Measurements from ENCODE around the gene ADNP2.

Gene ADNP2

GRCh38 chr18:80173060-80173459 lies 64.0 kb downstream of the ADNP2 start:
- DNase-seq: no peak

- no peak for DNase-seq
Measured at GRCh38 chr18:80175451-80176204, 66.6 kb downstream of the ADNP2 start.

DNA sequence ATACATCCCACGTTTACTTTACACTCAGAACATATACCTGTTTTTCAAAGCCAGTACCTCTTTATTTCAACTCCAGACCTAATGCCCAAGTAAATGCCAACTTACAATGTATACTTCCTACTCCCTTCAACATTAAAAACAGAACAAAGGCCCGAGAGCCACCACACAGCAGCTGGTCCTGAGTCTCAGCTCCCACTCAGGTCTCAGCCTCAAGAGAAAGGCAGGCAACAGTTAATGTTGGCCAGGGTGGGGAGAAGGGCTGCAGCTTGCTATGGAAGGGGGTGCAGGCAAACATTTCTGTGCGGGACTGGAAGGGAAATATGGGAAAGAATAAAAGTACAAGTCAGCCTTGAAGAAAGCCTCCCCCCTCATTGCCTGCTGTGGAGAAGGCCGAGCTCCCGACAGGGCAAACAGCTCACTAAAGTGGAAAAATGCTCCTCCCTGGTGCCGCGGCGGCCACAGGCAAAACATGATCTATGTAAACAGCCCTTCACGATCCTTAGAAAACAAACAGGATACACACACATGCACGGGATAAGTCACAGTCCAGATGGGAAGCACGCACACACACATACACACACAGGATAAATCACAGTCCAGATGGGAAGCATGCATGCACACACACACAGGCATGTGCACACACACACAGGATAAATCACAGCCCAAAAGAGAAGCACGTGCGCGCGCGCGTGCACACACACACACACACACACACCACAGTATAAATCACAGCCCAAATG lies 67.4 kb downstream of the ADNP2 start:
- no peak for DNase-seq

DNA sequence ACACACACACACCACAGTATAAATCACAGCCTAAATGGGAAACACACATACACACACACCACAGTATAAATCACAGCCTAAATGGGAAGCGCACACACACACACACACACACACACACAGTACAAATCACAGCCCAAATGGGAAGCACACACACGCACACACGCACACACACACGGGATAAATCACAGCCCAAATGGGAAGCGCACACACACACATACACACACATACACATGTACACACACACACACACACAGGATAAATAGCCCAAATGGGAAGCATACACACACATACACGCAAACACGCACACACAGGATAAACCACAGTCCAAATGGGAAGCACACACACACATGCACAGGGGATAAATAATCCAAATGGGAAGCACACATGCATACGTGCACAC lies 68.1 kb downstream of the ADNP2 start:
- no peak for DNase-seq

- no peak for DNase-seq
Measured at GRCh38 chr18:80178935-80179818, 70.1 kb downstream of the ADNP2 start.

DNA sequence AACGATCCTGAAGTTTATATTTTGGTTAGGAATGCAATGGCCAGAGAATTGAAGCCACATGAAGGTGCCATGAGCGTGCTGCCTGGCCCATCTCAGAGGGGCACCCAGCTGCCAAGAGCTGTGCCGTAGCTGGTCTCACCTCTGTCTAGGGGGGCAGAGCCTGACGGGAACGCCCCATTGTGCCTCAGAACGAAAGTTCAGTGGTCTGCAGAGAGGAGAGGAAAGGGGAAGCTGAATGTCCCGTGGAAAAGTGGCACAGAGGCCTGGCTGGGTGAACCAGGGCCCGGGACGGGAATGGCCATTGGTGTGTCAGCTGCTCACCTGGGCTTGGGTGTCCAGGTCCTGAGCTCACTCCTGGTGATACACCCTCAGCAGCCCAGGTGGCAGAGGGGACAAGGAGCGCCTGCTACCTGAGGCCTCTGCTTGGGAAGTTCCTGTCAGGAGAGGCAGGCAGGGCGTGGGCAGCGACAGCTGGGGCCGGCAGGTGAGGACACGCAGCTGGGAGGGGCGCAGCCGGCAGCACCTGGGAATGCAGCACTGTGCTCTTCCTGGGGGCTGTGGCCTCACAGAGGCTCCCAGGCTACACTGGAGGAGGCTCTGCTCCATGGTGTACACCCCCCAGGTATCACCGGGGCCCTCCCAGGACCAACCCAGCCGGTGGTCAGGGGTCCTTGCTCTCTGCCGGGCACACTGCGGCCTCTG lies 70.9 kb downstream of the ADNP2 start:
- DNase-seq: no peak

DNA sequence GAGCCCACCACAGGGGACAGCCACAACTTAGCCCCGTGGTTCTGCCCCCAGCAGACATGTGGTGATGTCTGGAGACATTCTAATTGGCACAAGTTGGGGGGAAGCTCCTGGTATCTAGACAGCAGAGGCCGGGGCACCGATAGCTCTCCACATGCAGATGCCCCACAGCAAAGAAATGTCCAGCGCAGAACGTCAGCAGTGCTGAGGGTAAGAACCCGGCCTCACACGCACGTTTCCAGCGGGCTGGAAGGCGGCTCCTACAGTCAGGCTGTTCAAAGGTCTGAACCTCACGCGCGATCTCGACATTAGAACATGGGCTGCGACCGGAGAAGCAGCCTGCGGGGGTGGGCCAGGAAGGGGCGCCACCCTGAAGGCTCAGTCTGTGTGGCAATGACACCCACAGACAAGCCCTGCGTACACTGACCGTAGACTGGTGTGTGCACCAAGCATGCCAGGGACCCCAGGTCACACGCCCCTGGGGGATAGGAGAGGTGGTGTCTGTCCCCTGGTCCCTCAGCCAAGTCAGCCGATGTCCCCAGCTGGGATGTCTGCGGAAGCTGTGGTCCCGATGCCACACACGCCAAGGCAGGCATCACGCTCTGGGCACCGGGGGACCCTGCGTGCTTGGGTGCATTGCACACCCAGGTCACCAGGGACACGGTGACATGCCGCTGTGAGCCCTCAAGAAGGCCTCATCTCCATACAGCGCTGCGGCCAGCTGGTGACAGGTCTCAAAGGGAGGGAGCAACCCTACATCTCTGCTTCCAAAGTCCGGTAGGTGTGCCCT lies 71.9 kb downstream of the ADNP2 start:
- DNase-seq: no peak

- DNase-seq: no peak
Measured at GRCh38 chr18:80181642-80182461, 72.8 kb downstream of the ADNP2 start.

DNA sequence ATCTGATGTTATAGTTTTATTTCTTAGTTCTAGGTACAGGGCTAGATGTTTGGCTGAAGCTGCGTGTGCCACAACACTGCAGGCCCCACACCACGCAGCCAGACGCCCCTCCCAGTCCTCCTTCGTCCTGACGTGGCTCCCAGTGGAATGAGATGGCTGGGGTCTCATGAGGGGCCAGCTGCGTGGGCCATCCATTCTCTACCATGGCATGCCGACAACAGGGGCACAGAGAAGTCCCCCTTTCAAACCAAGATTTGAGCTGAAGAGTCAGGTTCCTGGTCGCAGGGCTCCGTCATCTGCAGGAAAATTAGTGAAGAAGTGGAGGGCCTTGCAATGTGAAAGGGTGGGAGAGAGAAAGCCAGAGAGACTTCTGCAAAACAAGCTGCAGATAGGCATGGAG lies 73.8 kb downstream of the ADNP2 start:
- no peak for DNase-seq

DNA sequence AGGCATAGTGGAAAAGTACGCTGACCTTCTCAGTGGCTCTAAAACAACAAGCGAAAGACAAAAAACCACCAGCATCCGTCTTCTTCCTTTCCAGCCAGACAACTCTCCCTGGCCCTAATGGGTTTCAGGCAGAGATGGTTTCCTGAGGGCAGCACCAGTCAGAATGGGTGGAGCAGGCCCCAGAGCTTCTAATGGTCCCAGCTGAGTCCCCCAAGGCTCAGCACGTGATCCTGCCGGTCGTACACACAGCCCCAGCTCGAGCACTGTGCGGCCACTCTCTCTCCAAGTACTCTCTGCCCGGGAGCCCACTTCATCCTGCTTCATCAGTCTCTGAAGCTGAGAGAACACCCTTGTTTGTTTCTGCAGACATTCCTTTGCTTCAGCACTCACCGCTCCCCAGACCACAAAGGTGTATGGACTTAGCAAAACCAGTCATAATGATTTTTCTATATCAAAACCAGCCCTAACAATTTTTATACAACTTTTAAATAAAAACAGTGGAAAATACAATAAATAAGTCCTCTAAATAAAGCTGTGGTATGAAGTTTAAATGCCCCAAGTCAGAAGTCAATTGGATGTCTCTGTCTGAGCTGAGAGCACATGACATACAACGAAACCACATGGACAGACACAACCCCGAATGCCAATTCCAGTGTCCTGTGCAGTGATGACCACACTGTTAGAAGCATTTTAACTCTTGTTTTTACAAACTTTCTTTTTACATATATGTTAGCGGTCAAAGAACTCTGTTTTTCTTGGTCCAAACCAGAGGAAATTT lies 74.4 kb downstream of the ADNP2 start:
- no peak for DNase-seq

DNA sequence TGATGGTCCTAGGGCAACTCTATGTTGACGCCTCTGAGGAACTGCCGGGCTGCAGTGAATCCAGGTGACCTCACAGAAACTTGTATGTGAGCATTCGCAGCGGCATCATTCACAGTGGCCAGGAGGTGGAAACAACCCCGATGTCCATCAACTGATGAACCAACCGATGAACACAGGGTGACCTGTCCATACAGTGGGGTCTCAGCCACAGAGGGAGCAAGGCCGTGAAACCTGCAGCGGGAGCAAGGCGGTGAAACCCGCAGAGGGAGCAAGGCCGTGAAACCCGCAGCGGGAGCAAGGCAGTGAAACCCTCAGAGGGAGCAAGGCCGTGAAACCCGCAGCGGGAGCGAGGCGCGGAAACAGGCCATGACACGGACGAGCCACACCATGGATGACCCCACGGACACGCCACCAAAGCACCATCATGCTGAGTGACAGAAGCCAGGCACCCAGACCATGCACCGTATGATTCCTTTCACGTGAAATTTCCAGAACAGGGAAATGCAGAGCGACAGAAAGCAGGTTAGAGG lies 75.2 kb downstream of the ADNP2 start:
- no peak for DNase-seq

DNA sequence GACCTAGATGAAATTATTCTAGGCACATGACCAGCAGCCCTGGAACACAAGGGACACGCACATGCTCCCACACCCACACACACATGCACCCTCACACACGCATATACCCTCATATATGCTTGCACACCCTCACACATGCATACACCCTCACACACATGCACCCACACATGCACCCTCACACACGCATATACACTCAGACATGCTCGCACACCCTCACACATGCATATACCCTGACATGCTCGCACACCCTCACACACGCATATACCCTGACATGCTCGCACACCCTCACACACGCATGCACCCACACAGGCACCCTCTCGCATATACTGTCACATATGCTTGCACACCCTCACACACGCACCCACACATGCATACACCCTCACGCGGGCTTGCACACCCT lies 76.5 kb downstream of the ADNP2 start:
- DNase-seq: no peak

DNA sequence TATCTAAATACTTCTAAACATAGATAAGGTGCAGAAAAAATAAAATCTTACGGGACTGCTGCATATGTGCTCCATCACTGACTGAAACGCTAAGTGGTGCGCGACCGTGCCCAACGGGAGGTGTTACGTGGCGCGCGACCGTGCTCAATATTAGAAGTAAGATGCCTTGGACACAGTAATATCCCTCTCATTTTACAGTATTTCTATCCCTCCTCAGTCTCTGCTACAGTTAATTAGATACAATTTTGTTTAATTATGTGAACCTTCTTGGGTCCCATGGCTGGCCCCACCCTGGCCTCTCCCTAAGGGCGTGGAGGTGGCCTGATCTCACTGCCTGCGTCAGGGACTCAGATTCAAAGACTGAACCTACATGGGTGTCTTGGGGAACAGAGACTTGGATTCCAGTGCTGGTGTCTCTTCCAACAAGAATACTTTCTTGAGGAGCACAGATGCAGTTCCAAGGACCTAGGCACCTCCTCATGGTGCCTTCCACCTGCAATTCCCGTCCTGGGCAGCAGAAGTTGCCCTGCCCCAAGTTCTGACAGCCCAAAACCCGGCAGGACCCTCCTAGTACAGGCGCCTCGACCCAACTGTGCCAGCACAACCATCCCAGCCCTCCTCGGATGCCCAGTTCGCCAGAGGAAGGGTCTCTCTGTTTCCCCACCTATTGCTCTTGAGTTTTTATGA lies 79.0 kb downstream of the ADNP2 start:
- DNase-seq: no peak

- DNase-seq: no peak
Measured at GRCh38 chr18:80188643-80189530, 79.8 kb downstream of the ADNP2 start.

- no peak for DNase-seq
Measured at GRCh38 chr18:80189531-80189865, 80.4 kb downstream of the ADNP2 start.

Measured in islet precursor cell (in vitro differentiated cells).